Measurements from ENCODE around the gene CDS2.

GRCh38 chr20:5080384-5080877 lies 46.4 kb upstream of the CDS2 start:
- TF ChIP-seq CTCF (IDR thresholded peaks at IDR 0.05) = no peak
- no peak for TF ChIP-seq POLR2A (IDR thresholded peaks at IDR 0.05)
- no peak for TF ChIP-seq POLR2AphosphoS5 (IDR thresholded peaks at IDR 0.05)

Measured in prostate gland (tissue), 2 donors.